Measurements from ENCODE around the gene PTH2.

DNA sequence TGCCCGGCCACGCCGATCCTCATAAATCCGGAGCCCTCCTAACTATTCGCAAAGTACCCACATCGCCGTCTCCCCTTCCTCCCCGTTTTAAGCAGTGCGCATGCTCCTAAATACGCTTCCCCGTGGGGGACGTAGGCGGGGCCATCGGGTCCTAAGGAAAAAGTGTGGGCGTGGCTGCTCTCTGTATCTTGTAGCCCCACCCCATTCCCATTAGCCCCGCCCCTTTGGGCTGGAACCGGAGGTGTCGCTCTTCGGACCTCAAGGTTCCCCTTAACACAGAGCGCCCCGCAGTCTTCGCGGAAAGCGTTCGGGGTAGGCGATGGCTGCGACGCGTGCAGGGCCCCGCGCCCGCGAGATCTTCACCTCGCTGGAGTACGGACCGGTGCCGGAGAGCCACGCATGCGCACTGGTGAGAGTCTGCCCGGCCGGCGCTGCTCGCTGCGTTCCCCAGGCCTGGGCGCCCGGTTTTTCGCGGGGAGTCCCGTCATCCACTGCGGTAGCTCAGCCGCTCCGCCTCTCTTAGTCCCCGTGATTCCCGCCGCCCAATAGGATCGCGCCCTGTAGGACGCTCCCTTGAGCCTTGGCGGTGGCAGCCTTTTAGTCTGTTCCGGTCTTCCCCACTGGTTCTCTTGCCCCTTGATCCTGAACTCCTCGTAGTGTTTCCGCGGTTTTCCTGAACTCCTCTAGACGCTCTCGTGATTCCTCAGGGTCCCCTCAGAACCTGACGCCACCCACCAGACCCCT is 29.9 kb upstream of the PTH2 start, which contains the start of gene ALDH16A1:
- TF ChIP-seq, protein P1, sequence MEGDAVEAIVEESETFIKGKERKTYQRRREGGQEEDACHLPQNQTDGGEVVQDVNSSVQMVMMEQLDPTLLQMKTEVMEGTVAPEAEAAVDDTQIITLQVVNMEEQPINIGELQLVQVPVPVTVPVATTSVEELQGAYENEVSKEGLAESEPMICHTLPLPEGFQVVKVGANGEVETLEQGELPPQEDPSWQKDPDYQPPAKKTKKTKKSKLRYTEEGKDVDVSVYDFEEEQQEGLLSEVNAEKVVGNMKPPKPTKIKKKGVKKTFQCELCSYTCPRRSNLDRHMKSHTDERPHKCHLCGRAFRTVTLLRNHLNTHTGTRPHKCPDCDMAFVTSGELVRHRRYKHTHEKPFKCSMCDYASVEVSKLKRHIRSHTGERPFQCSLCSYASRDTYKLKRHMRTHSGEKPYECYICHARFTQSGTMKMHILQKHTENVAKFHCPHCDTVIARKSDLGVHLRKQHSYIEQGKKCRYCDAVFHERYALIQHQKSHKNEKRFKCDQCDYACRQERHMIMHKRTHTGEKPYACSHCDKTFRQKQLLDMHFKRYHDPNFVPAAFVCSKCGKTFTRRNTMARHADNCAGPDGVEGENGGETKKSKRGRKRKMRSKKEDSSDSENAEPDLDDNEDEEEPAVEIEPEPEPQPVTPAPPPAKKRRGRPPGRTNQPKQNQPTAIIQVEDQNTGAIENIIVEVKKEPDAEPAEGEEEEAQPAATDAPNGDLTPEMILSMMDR (IDR thresholded peaks at IDR 0.05; ENCODE audit: low read length) = no peak
- TF ChIP-seq EZH2phosphoT487 (IDR thresholded peaks at IDR 0.05; ENCODE audit: low read length) = no peak
- TF ChIP-seq EZH2 (optimal IDR thresholded peaks at IDR 0.05; ENCODE audit: low read depth, low read length) = no peak

All from MM.1S (cell line).